ENCODE results near the gene RTEL1.
"Not testable (repeated sequence)": the region's sequence is repeated elsewhere in the genome, so short reads cannot be mapped to it uniquely, and the experiment has no call there.

The RTEL1 gene

DNA sequence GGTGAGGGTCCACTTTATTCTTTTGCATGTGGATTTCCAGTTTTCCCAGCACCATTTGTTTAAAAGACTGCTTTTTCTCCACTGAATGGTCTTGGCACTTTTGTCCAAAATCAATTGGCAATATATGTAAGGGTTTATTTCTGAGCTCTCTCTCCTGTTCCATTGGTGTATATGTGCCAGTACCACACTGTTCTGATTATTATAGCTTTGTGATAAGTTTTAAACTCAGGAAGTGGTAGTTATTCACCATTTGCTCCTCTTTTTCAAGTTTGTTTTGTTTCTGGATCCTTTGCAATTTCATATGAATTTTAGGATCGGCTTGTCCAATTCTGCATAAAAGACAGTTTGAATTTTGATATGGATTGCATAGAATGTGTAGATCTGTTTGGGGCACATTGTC lies 54.1 kb downstream of the RTEL1 start:
- TF ChIP-seq, protein P1, sequence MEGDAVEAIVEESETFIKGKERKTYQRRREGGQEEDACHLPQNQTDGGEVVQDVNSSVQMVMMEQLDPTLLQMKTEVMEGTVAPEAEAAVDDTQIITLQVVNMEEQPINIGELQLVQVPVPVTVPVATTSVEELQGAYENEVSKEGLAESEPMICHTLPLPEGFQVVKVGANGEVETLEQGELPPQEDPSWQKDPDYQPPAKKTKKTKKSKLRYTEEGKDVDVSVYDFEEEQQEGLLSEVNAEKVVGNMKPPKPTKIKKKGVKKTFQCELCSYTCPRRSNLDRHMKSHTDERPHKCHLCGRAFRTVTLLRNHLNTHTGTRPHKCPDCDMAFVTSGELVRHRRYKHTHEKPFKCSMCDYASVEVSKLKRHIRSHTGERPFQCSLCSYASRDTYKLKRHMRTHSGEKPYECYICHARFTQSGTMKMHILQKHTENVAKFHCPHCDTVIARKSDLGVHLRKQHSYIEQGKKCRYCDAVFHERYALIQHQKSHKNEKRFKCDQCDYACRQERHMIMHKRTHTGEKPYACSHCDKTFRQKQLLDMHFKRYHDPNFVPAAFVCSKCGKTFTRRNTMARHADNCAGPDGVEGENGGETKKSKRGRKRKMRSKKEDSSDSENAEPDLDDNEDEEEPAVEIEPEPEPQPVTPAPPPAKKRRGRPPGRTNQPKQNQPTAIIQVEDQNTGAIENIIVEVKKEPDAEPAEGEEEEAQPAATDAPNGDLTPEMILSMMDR (IDR thresholded peaks at IDR 0.05): no peak
- TF ChIP-seq ZFX (IDR thresholded peaks at IDR 0.05; ENCODE audit: borderline replicate concordance): no peak

DNA sequence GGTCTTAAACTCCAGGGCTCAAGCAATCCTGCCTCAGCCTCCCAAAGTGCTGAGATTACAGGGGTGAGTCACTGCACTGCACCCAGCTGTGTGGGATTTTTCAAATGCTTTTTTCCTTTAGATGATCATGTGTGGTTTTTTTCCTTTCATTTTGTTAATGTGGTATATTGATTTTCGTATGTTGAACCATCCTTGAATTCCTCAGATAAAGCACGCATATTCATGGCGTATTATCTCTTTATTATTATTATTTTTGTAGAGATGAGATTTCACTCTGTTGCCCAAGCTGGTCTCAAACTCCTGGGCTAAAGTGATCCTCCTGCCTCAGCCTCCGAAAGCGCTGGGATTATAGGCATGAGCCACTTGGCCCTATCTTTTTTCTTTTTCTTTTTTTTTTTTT lies 56.7 kb downstream of the RTEL1 start:
- no peak for TF ChIP-seq ZFX (IDR thresholded peaks at IDR 0.05; ENCODE audit: borderline replicate concordance)
- TF ChIP-seq, protein P1 (IDR thresholded peaks at IDR 0.05): no peak
- no peak overlapping the region for H3K27ac ChIP-seq

More for the DNA sequence above, 54.1 kb downstream of the RTEL1 start:
- H3K27ac ChIP-seq: no peak overlapping the region

DNA sequence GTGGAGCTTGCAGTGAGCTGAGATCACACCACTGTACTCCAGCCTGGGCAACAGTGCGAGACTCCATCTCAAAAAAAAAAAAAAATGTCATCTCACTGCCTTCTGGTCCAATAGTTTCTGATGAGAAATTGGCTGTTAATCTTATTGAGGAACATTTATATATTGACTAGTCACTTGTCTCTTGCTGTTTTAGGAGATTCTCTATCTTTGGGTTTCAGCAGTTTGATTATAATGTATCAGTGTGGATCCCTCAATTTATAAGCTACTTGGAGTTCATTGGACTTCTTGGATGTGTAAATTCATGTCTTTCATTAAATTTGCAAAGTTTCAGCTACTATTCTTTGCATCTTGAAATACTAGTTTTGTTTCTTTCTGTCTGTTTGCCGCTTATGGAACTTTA lies 60.9 kb downstream of the RTEL1 start:
- TF ChIP-seq ZFX (IDR thresholded peaks at IDR 0.05; ENCODE audit: borderline replicate concordance): no peak
- TF ChIP-seq, protein P1 (IDR thresholded peaks at IDR 0.05): no peak
- H3K27ac ChIP-seq: no peak overlapping the region

DNA sequence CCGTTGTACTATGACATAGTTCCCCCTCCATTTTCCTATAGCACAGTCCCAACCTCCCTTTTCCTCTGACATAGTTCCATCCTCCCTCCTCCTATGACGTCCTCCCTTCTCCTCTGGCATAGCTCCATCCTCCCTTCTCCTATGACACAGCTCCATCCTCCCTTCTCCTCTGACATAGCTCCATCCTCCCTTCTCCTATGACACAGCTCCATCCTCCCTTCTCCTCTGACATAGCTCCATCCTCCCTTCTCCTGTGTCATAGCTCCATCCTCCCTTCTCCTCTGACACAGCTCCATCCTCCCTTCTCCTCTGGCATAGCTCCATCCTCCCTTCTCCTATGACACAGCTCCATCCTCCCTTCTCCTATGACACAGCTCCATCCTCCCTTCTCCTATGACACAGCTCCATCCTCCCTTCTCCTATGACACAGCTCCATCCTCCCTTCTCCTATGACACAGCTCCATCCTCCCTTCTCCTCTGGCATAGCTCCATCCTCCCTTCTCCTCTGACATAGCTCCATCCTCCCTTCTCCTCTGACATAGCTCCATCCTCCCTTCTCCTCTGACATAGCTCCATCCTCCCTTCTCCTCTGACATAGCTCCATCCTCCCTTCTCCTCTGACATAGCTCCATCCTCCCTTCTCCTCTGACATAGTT lies 65.0 kb downstream of the RTEL1 start:
- H3K27ac ChIP-seq: not testable (repeated sequence)

DNA sequence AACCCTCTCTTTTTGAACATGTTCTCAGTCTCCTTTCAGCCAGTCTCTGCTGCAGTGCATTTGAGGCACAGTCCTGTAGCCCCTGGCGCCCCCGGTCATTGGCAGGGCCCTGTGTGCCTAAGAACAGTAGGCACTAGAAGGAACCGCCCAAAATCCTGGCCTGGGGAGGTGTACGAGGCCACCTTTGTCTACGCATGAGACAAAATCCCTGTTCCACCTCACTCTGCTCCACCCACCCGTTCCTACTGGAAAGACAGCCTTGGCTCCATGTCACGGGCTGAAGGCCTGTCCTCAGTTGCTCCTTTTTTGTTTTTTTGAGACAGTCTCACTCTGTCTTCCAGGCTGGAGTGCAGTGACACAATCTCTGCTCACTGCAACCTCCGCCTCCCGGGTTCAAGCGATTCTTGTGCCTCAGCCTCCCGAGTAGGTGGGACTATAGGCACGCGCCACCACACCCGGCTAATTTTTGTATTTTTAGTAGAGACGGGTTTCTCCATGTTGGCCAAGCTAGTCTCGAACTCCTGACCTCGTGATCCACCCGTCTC lies 72.1 kb downstream of the RTEL1 start:
- not testable (repeated sequence) for H3K27ac ChIP-seq

DNA sequence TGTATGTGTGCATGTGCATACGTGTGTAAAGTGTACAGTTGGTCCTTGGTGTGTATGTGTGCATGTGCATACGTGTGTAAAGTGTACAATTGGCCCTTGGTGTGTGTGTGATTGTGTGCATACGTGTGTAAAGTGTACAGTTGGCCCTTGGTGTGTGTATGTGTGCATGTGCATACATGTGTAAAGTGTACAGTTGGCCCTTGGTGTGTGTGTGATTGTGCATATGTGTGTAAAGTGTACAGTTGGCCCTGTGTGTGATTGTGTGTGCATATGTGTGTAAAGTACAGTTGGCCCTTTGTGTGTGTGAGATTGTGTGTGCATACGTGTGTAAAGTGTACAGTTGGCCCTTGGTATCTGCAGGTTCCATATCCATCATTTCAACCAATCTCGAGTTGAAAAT lies 73.3 kb downstream of the RTEL1 start:
- H3K27ac ChIP-seq: no peak overlapping the region
- TF ChIP-seq, protein P1 (IDR thresholded peaks at IDR 0.05): no peak
- no peak for TF ChIP-seq ZFX (IDR thresholded peaks at IDR 0.05; ENCODE audit: borderline replicate concordance)

DNA sequence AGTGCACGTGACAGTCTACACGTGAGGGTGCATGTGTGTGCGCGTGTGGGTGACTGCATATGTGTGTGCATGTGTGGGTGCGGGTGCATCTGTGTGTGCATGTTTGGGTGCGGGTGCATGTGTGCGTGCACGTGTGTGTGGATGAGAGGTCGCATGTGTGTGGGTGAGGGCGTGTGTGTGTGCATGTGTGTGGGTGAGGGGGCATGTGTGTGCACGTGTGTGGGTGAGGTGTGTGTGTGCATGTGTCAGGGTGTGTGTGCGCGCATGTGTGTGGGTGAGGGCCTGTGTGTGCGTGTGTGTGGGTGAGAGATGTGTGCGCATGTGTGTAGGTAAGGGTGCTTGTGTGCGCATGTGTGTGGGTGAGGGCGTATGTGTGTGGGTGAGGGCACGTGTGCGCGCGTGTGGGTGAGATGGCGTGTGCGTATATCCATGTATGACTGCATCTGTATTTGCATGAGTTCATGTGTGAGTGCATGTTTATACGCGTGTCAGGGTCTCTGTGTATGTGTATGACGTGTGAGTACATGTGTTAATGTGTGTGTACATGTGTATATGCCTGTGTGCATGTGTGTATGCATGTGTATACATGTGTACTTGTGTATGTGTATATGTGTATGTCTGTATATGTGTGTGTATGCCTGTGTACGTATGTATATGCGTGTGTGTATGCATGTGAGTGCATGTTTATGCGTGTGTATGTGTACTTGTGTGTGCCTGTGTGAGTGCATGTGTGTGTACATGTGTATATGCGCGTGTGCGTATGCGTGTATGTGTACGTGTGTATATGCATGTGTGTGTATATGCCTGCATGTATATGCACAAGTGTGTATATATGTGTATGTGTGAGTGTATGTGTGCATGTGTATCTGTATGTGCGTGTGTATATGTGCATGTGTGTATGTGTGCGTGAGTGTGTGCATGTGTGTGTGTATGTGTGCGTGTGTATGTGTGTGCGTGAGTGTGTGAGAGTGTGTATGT lies 74.3 kb downstream of the RTEL1 start:
- TF ChIP-seq, protein P1 (IDR thresholded peaks at IDR 0.05): no peak
- TF ChIP-seq ZFX (IDR thresholded peaks at IDR 0.05; ENCODE audit: borderline replicate concordance): no peak

DNA sequence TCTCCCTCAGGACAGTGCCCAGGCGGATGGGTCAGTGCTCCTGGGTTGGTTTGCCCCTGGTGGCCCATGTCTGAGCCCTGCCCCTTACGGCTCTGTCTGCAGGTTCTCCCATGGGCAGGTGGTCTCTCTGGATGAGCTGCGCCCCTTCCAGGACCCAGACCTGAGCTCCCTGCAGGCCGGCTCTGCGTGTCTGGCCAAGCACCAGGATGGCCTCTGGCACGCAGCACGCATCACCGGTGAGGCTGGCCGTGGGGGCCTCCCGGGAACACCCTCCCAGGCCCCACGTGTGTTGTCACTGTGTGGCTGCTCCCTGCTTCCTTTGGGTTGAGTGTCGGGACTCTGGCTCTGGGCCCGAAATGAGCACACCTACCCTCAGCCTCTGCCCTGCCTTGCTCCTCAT lies 75.0 kb downstream of the RTEL1 start:
- no peak overlapping the region for H3K27ac ChIP-seq
- no peak for TF ChIP-seq ZFX (IDR thresholded peaks at IDR 0.05; ENCODE audit: borderline replicate concordance)
- TF ChIP-seq, protein P1 (IDR thresholded peaks at IDR 0.05): no peak

More for the DNA sequence above, 74.3 kb downstream of the RTEL1 start:
- no peak overlapping the region for H3K27ac ChIP-seq

Data from 22Rv1 (cell line).